Measurements from ENCODE around the gene CTXND1. TPM values are rescaled to one million over a fixed set of nuclear protein-coding genes. Genes with fewer than 3 reads are reported as not detected.

The CTXND1 gene
- total and polyA plus RNA-seq, 2 donors (not counting 1 experiment from before 2014, with no cell fraction given) = under 0.01 to 0.01 TPM

GRCh38 chr15:80247320-80247719 lies 4.7 kb downstream of the CTXND1 start:
- Histone ChIP-seq H3K4me3 (replicated peaks in 1 of 4; ENCODE audit: control extremely low read depth in 1 of 4, insufficient read depth in 1 of 4, low read depth in 3 of 4, low read length in 4 of 4) (no peak overlapping the region), H4K20me1 (ENCODE audit: control insufficient read depth, extremely low read depth, insufficient read depth, low read length) (no peaks in the 10 kb centered on the region), H3K27ac (ENCODE audit: insufficient read depth, low read length) (no peak overlapping the region), H3K9me3 (ENCODE audit: control insufficient read depth, insufficient read depth, low read depth, low read length) (no peaks in the 10 kb centered on the region), H3K36me3 (ENCODE audit: control insufficient read depth, insufficient read depth, low read length) (no peaks in the 10 kb centered on the region), H3K9ac (ENCODE audit: insufficient read depth, low read length) (no peak overlapping the region), H3K79me2 (ENCODE audit: control insufficient read depth, insufficient read depth, low read length) (no peaks in the 10 kb centered on the region), H3K27me3 (ENCODE audit: control insufficient read depth, insufficient read depth, low read length) (peaks cover 35% of the 10 kb centered on the region), H3K4me1 (ENCODE audit: control insufficient read depth, extremely low read depth, insufficient read depth, low read length) (no peaks in the 10 kb centered on the region), H2AFZ (ENCODE audit: low read length) (no peak overlapping the region), H3K4me2 (ENCODE audit: extremely low read depth, insufficient read depth, low read length) (no peak overlapping the region)
- TF ChIP-seq EZH2 (IDR thresholded peaks at IDR 0.05; ENCODE audit: low read length, missing control alignments) = no peak
- no peak for TF ChIP-seq CTCF (conservative IDR thresholded peaks at IDR 0.05 in 1 of 2, IDR thresholded peaks at IDR 0.05 in 1 of 2; ENCODE audit: low read depth in 1 of 2, low read length in 2 of 2)
- DNase-seq (ENCODE audit: low read depth in 2 of 2) = no peak

- TF ChIP-seq CTCF (conservative IDR thresholded peaks at IDR 0.05 in 1 of 2, IDR thresholded peaks at IDR 0.05 in 1 of 2; ENCODE audit: low read depth in 1 of 2, low read length in 2 of 2) (no peak), EZH2 (IDR thresholded peaks at IDR 0.05; ENCODE audit: low read length, missing control alignments) (no peak)
- no peak overlapping the region for H3K27ac ChIP-seq (ENCODE audit: insufficient read depth, low read length)
- no peak overlapping the region for H3K4me2 ChIP-seq (ENCODE audit: extremely low read depth, insufficient read depth, low read length)
- H3K9me3 ChIP-seq (ENCODE audit: control insufficient read depth, insufficient read depth, low read depth, low read length) = no peaks in the 10 kb centered on the region
- no peaks in the 10 kb centered on the region for H4K20me1 ChIP-seq (ENCODE audit: control insufficient read depth, extremely low read depth, insufficient read depth, low read length)
- H3K4me3 ChIP-seq (replicated peaks in 1 of 4; ENCODE audit: control extremely low read depth in 1 of 4, insufficient read depth in 1 of 4, low read depth in 3 of 4, low read length in 4 of 4) = no peak overlapping the region
- no peak overlapping the region for H3K9ac ChIP-seq (ENCODE audit: insufficient read depth, low read length)
- peaks cover 29% of the 10 kb centered on the region for H3K27me3 ChIP-seq (ENCODE audit: control insufficient read depth, insufficient read depth, low read length)
- no peak overlapping the region for H2AFZ ChIP-seq (ENCODE audit: low read length)
- no peaks in the 10 kb centered on the region for H3K4me1 ChIP-seq (ENCODE audit: control insufficient read depth, extremely low read depth, insufficient read depth, low read length)
- DNase-seq (ENCODE audit: low read depth in 2 of 2) = no peak
- H3K36me3 ChIP-seq (ENCODE audit: control insufficient read depth, insufficient read depth, low read length) = no peaks in the 10 kb centered on the region
- H3K79me2 ChIP-seq (ENCODE audit: control insufficient read depth, insufficient read depth, low read length) = no peaks in the 10 kb centered on the region
These were observed 5.6 kb downstream of the CTXND1 start for GRCh38 chr15:80246425-80246894.

- TF ChIP-seq CTCF (conservative IDR thresholded peaks at IDR 0.05 in 1 of 2, IDR thresholded peaks at IDR 0.05 in 1 of 2; ENCODE audit: low read depth in 1 of 2, low read length in 2 of 2) (no peak), EZH2 (IDR thresholded peaks at IDR 0.05; ENCODE audit: low read length, missing control alignments) (no peak)
- Histone ChIP-seq H3K27me3 (ENCODE audit: control insufficient read depth, insufficient read depth, low read length) (peaks cover 16% of the 10 kb centered on the region), H3K36me3 (ENCODE audit: control insufficient read depth, insufficient read depth, low read length) (no peaks in the 10 kb centered on the region), H3K4me3 (replicated peaks in 1 of 4; ENCODE audit: control extremely low read depth in 1 of 4, insufficient read depth in 1 of 4, low read depth in 3 of 4, low read length in 4 of 4) (no peak overlapping the region), H3K4me2 (ENCODE audit: extremely low read depth, insufficient read depth, low read length) (no peak overlapping the region), H3K27ac (ENCODE audit: insufficient read depth, low read length) (no peak overlapping the region), H4K20me1 (ENCODE audit: control insufficient read depth, extremely low read depth, insufficient read depth, low read length) (no peaks in the 10 kb centered on the region), H3K9me3 (ENCODE audit: control insufficient read depth, insufficient read depth, low read depth, low read length) (no peaks in the 10 kb centered on the region), H3K79me2 (ENCODE audit: control insufficient read depth, insufficient read depth, low read length) (no peaks in the 10 kb centered on the region), H3K4me1 (ENCODE audit: control insufficient read depth, extremely low read depth, insufficient read depth, low read length) (no peaks in the 10 kb centered on the region), H2AFZ (ENCODE audit: low read length) (no peak overlapping the region), H3K9ac (ENCODE audit: insufficient read depth, low read length) (no peak overlapping the region)
- no peak for DNase-seq (ENCODE audit: low read depth in 2 of 2)
These were observed 9.2 kb downstream of the CTXND1 start for GRCh38 chr15:80242802-80243201.

Measured in fibroblast of lung (primary cell).